VCaP (cell line): ENCODE measurements around the gene RHEBL1.

Experiments used
- H3K27ac ChIP-seq: fragments of 450-650 bp; 2 replicates; pipeline ENCODE4 v1.5.1; 2017
- CTCF ChIP-seq: fragments of 450-650 bp; conservative IDR thresholded peaks from 2 replicates; pipeline ENCODE4 v1.5.1; 2017; ENCODE audit warnings: mild to moderate bottlenecking, moderate library complexity

Gene RHEBL1

GRCh38 chr12:49032276-49032675 is 37.5 kb downstream of the RHEBL1 start:
- TF ChIP-seq CTCF: no peak
- H3K27ac ChIP-seq: no peak overlapping the region

- TF ChIP-seq CTCF: no peak
- H3K27ac ChIP-seq: no peak overlapping the region
Measured at GRCh38 chr12:49031573-49032161, 38.1 kb downstream of the RHEBL1 start.

- no peak overlapping the region for H3K27ac ChIP-seq
- no peak for TF ChIP-seq CTCF
Measured at GRCh38 chr12:49030714-49031572, 38.8 kb downstream of the RHEBL1 start.

GRCh38 chr12:49030119-49030518 is 39.7 kb downstream of the RHEBL1 start:
- TF ChIP-seq CTCF: no peak

GRCh38 chr12:49028666-49029275 is 41.0 kb downstream of the RHEBL1 start:
- H3K27ac ChIP-seq: no peak overlapping the region
- no peak for TF ChIP-seq CTCF

More at GRCh38 chr12:49030119-49030518, 39.7 kb downstream of the RHEBL1 start:
- no peak overlapping the region for H3K27ac ChIP-seq

- TF ChIP-seq CTCF: no peak
- no peak overlapping the region for H3K27ac ChIP-seq
Measured at GRCh38 chr12:49027846-49028555, 41.8 kb downstream of the RHEBL1 start.
